HG03064 (cell line): Measurements from ENCODE around the gene IRX3.

Source experiments
- ATAC-seq: cut with Tn5 transposase; IDR thresholded peaks from one replicate; pipeline ENCODE4 v1.9.1; 2021; ENCODE audit warnings: low read depth; ENCODE audit not compliant: unreplicated experiment

The IRX3 gene

GRCh38 chr16:54291656-54292487 is 5.3 kb upstream of the IRX3 start:
- ATAC-seq, result no peak

- no peak for ATAC-seq
Measured at GRCh38 chr16:54290833-54291655, 4.5 kb upstream of the IRX3 start.

- no peak for ATAC-seq
Measured at GRCh38 chr16:54289945-54290832, 3.6 kb upstream of the IRX3 start.

- no peak for ATAC-seq
Measured at GRCh38 chr16:54289242-54289944, 2.8 kb upstream of the IRX3 start.

GRCh38 chr16:54288835-54289241 is 2.3 kb upstream of the IRX3 start:
- no peak for ATAC-seq

GRCh38 chr16:54288030-54288834 is 1.6 kb upstream of the IRX3 start:
- ATAC-seq, result no peak

- no peak for ATAC-seq
Measured at GRCh38 chr16:54287131-54288029, 793 bp upstream of the IRX3 start.

GRCh38 chr16:54286090-54286365 is 559 bp downstream of the IRX3 start:
- no peak for ATAC-seq

- no peak for ATAC-seq
Measured at GRCh38 chr16:54285414-54286089, 1.0 kb downstream of the IRX3 start.

GRCh38 chr16:54284931-54285413 is 1.6 kb downstream of the IRX3 start:
- no peak for ATAC-seq

GRCh38 chr16:54284319-54284930 is 2.2 kb downstream of the IRX3 start:
- no peak for ATAC-seq

GRCh38 chr16:54283725-54284318 is 2.8 kb downstream of the IRX3 start:
- no peak for ATAC-seq

- ATAC-seq, result no peak
Measured at GRCh38 chr16:54282928-54283724, 3.5 kb downstream of the IRX3 start.

- ATAC-seq, result no peak
Measured at GRCh38 chr16:54282202-54282927, 4.2 kb downstream of the IRX3 start.

GRCh38 chr16:54281535-54282201 is 4.9 kb downstream of the IRX3 start:
- ATAC-seq, result no peak
